KMS-11 (cell line): Measurements from ENCODE around the gene TMPRSS15.

Source experiments
- H2AFZ ChIP-seq: fragments of 200-600 bp; sonication (generic); 2 replicates; pipeline ENCODE4 v1.6.1; 2016; ENCODE audit warnings: antibody characterized with exemption, mixed run types, low read depth
- H3K27ac ChIP-seq: fragments of 200-600 bp; sonication (generic); 2 replicates; pipeline ENCODE4 v1.6.1; 2016; ENCODE audit warnings: mild to moderate bottlenecking, mixed run types
- H3K27me3 ChIP-seq: fragments of 200-600 bp; sonication (generic); 2 replicates; pipeline ENCODE4 v1.6.1; 2017; ENCODE audit warnings: mild to moderate bottlenecking, low read depth, mixed run types, moderate library complexity; ENCODE audit not compliant: insufficient read depth
- H3K36me3 ChIP-seq: fragments of 200-600 bp; sonication (generic); 2 replicates; pipeline ENCODE4 v1.6.1; 2017; ENCODE audit warnings: mild to moderate bottlenecking, mixed run types; ENCODE audit not compliant: insufficient read depth
- H3K4me1 ChIP-seq: fragments of 200-600 bp; sonication (generic); 2 replicates; pipeline ENCODE4 v1.6.1; 2016; ENCODE audit warnings: mild to moderate bottlenecking, low read depth, mixed run types; ENCODE audit not compliant: poor library complexity, severe bottlenecking
- H3K4me2 ChIP-seq: fragments of 200-600 bp; sonication (generic); 2 replicates; pipeline ENCODE4 v1.7.0; 2016; ENCODE audit warnings: mild to moderate bottlenecking, mixed run types
- H3K4me3 ChIP-seq: fragments of 200-600 bp; sonication (generic); IDR thresholded peaks from 2 replicates; pipeline ENCODE4 v1.6.1; 2017; ENCODE audit warnings: low read depth, low read length, mixed read lengths; ENCODE audit not compliant: insufficient read depth
- H3K79me2 ChIP-seq: fragments of 200-600 bp; sonication (generic); 2 replicates; pipeline ENCODE4 v1.6.1; 2016; ENCODE audit warnings: low read depth, mixed run types; ENCODE audit not compliant: insufficient read depth
- H3K9ac ChIP-seq: fragments of 200-600 bp; sonication (generic); 2 replicates; pipeline ENCODE4 v1.6.1; 2016; ENCODE audit warnings: mild to moderate bottlenecking, mixed run types
- H4K20me1 ChIP-seq: fragments of 200-600 bp; sonication (generic); 2 replicates; pipeline ENCODE4 v1.6.1; 2016; ENCODE audit warnings: mild to moderate bottlenecking, mixed run types; ENCODE audit not compliant: insufficient read depth
- CTCF ChIP-seq: fragments of 200-600 bp; sonication (generic); conservative IDR thresholded peaks from 2 replicates; pipeline ENCODE4 v1.6.1; 2017; ENCODE audit warnings: low read depth, mild to moderate bottlenecking, antibody characterized with exemption, low read length, moderate library complexity, mixed read lengths

The TMPRSS15 gene

GRCh38 chr21:18265944-18266343, 137.6 kb downstream of the TMPRSS15 start:
- Histone ChIP-seq H3K4me1 (peaks cover 3% of the 10 kb centered on the region), H4K20me1 (no peaks in the 10 kb centered on the region), H3K9ac (no peak overlapping the region), H3K79me2 (no peaks in the 10 kb centered on the region), H3K36me3 (no peaks in the 10 kb centered on the region), H3K27ac (no peak overlapping the region), H3K4me2 (no peak overlapping the region), H2AFZ (no peak overlapping the region), H3K27me3 (no peaks in the 10 kb centered on the region), H3K4me3 (no peak overlapping the region)
- no peak for TF ChIP-seq CTCF

- no peaks in the 10 kb centered on the region for H3K36me3 ChIP-seq
- peaks cover 25% of the 10 kb centered on the region for H3K4me1 ChIP-seq
- no peaks in the 10 kb centered on the region for H3K79me2 ChIP-seq
- H3K4me3 ChIP-seq = no peak overlapping the region
- no peaks in the 10 kb centered on the region for H3K27me3 ChIP-seq
- no peaks in the 10 kb centered on the region for H4K20me1 ChIP-seq
- no peak overlapping the region for H2AFZ ChIP-seq
- no peak overlapping the region for H3K27ac ChIP-seq
- no peak for TF ChIP-seq CTCF
- no peak overlapping the region for H3K4me2 ChIP-seq
- no peak overlapping the region for H3K9ac ChIP-seq
Measured at GRCh38 chr21:18253799-18254198, 149.8 kb downstream of the TMPRSS15 start.

GRCh38 chr21:18253221-18253620, 150.4 kb downstream of the TMPRSS15 start:
- Histone ChIP-seq H3K36me3 (no peaks in the 10 kb centered on the region), H3K27me3 (no peaks in the 10 kb centered on the region), H3K4me1 (peaks cover 25% of the 10 kb centered on the region), H4K20me1 (no peaks in the 10 kb centered on the region), H3K27ac (no peak overlapping the region), H3K79me2 (no peaks in the 10 kb centered on the region), H3K9ac (no peak overlapping the region), H3K4me2 (no peak overlapping the region), H2AFZ (no peak overlapping the region), H3K4me3 (no peak overlapping the region)
- TF ChIP-seq CTCF = no peak

- Histone ChIP-seq H3K27me3 (no peaks in the 10 kb centered on the region), H3K4me2 (no peak overlapping the region), H3K9ac (no peak overlapping the region), H2AFZ (no peak overlapping the region), H3K27ac (no peak overlapping the region), H3K4me3 (no peak overlapping the region), H3K79me2 (no peaks in the 10 kb centered on the region), H3K36me3 (no peaks in the 10 kb centered on the region), H3K4me1 (peaks cover 25% of the 10 kb centered on the region), H4K20me1 (no peaks in the 10 kb centered on the region)
- no peak for TF ChIP-seq CTCF
Measured at GRCh38 chr21:18252680-18253079, 150.9 kb downstream of the TMPRSS15 start.
